WTC11 (cell line): Measurements from ENCODE around the gene TCF7L1. TPM values are rescaled to one million over a fixed set of nuclear protein-coding genes. Genes with fewer than 3 reads are reported as not detected.

Source experiments
- ETV6 ChIP-seq: sonication (generic); formaldehyde crosslinking; IDR thresholded peaks from 2 replicates; pipeline ENCODE4 v1.8.1; 2022; ENCODE audit warnings: mild to moderate bottlenecking, missing genetic modification reagents
- FOXP1 ChIP-seq: sonication (generic); formaldehyde crosslinking; IDR thresholded peaks from 2 replicates; pipeline ENCODE4 v1.8.0; 2022; ENCODE audit warnings: missing genetic modification reagents, mild to moderate bottlenecking, moderate library complexity, borderline replicate concordance
- MYBL2 ChIP-seq: sonication (generic); formaldehyde crosslinking; IDR thresholded peaks from 2 replicates; pipeline ENCODE4 v1.8.1; 2023; ENCODE audit warnings: mild to moderate bottlenecking, moderate library complexity, missing genetic modification reagents
- NFE2L1 ChIP-seq: sonication (generic); formaldehyde crosslinking; IDR thresholded peaks from 2 replicates; pipeline ENCODE4 v1.8.1; 2023; ENCODE audit warnings: missing genetic modification reagents
- NFYB ChIP-seq: sonication (generic); formaldehyde crosslinking; conservative IDR thresholded peaks from 2 replicates; pipeline ENCODE4 v1.8.0; 2022; ENCODE audit warnings: low read depth, missing genetic modification reagents
- TEAD4 ChIP-seq: sonication (generic); formaldehyde crosslinking; IDR thresholded peaks from 2 replicates; pipeline ENCODE4 v1.8.0; 2022; ENCODE audit warnings: mild to moderate bottlenecking, missing genetic modification reagents
- ZNF396 ChIP-seq: fragments of 250-450 bp; sonication (Bioruptor Pico); IDR thresholded peaks from 2 replicates; pipeline ENCODE4 v1.8.0; 2021; ENCODE audit warnings: mild to moderate bottlenecking, moderate library complexity, borderline replicate concordance
- total RNA-seq: library from RNA; stranded (reverse); gene quantifications from 3 replicates; pipeline ENCODE4 v1.2.3, GENCODE V29; 2021
- TF ChIP-seq, protein P1 (sequence below): fragments of 250-450 bp; sonication (Bioruptor Pico); IDR thresholded peaks from 2 replicates; pipeline ENCODE4 v1.9.0; 2021; ENCODE audit warnings: mild to moderate bottlenecking
- TF ChIP-seq, protein P2 (sequence below): fragments of 250-450 bp; sonication (Bioruptor Pico); conservative IDR thresholded peaks from 2 replicates; pipeline ENCODE4 v1.9.0; 2021; ENCODE audit warnings: mild to moderate bottlenecking
- TF ChIP-seq, protein P3 (sequence below): sonication (generic); formaldehyde crosslinking; IDR thresholded peaks from 2 replicates; pipeline ENCODE4 v1.8.0; 2022; ENCODE audit warnings: missing genetic modification reagents
- TF ChIP-seq, protein P4 (sequence below): sonication (generic); formaldehyde crosslinking; IDR thresholded peaks from 2 replicates; pipeline ENCODE4 v1.8.1; 2022; ENCODE audit warnings: low read depth, missing genetic modification reagents, borderline replicate concordance
- TF ChIP-seq, protein P5 (sequence below): sonication (generic); formaldehyde crosslinking; IDR thresholded peaks from 2 replicates; pipeline ENCODE4 v1.8.0; 2023; ENCODE audit warnings: missing genetic modification reagents, mild to moderate bottlenecking, borderline replicate concordance
- TF ChIP-seq, protein P6 (sequence below): fragments of 250-450 bp; sonication (Bioruptor Pico); IDR thresholded peaks from 2 replicates; pipeline ENCODE4 v1.8.0; 2021; ENCODE audit warnings: mild to moderate bottlenecking
- TF ChIP-seq, protein P7 (sequence below): fragments of 200-600 bp; IDR thresholded peaks from 2 replicates; pipeline ENCODE4 v1.8.0; 2022; ENCODE audit warnings: antibody characterized with exemption
- TF ChIP-seq, protein P8 (sequence below): fragments of 250-450 bp; sonication (Bioruptor Pico); IDR thresholded peaks from 2 replicates; pipeline ENCODE4 v1.9.0; 2021; ENCODE audit warnings: mild to moderate bottlenecking, borderline replicate concordance

The TCF7L1 gene
- total RNA-seq, 1 experiment from 2014 or later, result 104 TPM

DNA sequence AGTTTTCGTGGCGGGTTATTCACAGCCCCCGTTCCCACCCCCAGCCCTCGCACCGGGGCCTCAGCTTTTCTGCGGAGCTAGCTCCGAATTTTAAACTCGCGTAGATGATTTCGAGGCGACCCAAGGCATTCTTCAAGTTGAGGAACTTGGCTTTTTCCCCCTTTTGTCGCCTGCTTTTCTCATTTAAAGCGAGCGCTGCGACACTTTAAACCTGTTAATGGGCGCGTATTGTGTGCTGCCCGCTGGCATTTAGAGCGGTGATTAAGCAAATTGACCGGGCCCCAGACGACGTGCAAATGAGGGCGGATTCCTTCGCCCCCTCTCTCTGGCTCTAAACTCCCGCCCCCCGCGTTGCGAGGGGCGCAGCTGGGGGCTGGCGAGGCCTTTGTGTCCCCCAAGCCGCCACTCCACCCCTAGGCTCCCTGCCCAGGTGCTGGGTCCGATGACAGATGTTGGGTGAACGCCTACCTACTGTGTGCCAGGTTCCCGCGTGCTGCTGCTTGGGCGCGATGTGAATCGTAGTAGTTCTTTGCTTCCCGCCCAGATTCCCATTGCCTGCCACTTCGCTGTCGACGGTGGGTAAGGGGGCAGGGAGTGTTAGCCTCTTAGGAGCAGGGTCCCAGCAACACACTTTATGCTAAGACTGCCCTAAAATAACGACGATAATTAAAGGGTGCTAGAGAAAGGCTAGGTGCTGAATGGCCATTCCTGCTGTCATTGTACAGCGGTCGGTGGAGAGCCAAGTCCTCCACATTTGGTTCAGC, 1.9 kb downstream of the TCF7L1 start (continued):
- TF ChIP-seq, protein P1, sequence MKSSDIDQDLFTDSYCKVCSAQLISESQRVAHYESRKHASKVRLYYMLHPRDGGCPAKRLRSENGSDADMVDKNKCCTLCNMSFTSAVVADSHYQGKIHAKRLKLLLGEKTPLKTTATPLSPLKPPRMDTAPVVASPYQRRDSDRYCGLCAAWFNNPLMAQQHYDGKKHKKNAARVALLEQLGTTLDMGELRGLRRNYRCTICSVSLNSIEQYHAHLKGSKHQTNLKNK (CRISPR knock-in tag), result peak; percentile 15; the same call in 1 of the 2 replicates
- TF ChIP-seq NFYB (CRISPR knock-in tag), result no peak
- TF ChIP-seq, protein P2, sequence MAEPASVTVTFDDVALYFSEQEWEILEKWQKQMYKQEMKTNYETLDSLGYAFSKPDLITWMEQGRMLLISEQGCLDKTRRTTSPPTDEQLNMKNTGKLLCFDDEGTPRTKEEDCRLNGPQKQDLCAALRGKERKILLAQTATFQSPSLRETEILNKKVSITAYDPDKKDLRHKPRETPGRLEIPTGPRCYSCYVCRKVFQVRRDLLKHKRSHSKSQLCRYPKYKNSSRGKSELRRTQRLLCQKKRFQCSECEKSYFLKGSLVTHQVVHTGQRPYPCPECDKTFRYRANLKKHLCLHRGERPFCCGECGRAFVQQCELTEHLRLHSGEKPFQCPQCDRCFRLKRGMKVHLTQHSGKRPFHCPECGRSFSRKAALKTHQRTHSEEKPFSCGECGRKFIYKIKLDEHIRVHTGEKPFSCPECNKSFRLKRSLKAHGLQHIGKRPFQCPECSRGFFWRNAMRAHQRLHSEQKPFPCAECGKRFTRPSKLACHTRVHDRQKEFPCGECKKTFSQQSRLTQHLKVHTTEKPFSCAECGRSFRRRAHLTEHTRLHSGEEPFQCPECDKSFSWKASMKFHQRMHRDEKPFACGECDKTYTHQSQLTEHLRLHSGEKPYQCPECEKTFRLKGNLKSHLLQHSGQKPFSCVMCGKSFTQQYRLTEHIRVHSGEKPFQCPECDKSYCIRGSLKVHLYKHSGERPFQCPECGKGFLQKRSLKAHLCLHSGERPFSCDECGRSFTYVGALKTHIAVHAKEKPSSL (CRISPR knock-in tag), result no peak
- TF ChIP-seq, protein P3, sequence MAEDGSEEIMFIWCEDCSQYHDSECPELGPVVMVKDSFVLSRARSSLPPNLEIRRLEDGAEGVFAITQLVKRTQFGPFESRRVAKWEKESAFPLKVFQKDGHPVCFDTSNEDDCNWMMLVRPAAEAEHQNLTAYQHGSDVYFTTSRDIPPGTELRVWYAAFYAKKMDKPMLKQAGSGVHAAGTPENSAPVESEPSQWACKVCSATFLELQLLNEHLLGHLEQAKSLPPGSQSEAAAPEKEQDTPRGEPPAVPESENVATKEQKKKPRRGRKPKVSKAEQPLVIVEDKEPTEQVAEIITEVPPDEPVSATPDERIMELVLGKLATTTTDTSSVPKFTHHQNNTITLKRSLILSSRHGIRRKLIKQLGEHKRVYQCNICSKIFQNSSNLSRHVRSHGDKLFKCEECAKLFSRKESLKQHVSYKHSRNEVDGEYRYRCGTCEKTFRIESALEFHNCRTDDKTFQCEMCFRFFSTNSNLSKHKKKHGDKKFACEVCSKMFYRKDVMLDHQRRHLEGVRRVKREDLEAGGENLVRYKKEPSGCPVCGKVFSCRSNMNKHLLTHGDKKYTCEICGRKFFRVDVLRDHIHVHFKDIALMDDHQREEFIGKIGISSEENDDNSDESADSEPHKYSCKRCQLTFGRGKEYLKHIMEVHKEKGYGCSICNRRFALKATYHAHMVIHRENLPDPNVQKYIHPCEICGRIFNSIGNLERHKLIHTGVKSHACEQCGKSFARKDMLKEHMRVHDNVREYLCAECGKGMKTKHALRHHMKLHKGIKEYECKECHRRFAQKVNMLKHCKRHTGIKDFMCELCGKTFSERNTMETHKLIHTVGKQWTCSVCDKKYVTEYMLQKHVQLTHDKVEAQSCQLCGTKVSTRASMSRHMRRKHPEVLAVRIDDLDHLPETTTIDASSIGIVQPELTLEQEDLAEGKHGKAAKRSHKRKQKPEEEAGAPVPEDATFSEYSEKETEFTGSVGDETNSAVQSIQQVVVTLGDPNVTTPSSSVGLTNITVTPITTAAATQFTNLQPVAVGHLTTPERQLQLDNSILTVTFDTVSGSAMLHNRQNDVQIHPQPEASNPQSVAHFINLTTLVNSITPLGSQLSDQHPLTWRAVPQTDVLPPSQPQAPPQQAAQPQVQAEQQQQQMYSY (CRISPR knock-in tag), result no peak
- TF ChIP-seq, protein P4, sequence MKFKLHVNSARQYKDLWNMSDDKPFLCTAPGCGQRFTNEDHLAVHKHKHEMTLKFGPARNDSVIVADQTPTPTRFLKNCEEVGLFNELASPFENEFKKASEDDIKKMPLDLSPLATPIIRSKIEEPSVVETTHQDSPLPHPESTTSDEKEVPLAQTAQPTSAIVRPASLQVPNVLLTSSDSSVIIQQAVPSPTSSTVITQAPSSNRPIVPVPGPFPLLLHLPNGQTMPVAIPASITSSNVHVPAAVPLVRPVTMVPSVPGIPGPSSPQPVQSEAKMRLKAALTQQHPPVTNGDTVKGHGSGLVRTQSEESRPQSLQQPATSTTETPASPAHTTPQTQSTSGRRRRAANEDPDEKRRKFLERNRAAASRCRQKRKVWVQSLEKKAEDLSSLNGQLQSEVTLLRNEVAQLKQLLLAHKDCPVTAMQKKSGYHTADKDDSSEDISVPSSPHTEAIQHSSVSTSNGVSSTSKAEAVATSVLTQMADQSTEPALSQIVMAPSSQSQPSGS (CRISPR knock-in tag), result no peak
- TF ChIP-seq, protein P5, sequence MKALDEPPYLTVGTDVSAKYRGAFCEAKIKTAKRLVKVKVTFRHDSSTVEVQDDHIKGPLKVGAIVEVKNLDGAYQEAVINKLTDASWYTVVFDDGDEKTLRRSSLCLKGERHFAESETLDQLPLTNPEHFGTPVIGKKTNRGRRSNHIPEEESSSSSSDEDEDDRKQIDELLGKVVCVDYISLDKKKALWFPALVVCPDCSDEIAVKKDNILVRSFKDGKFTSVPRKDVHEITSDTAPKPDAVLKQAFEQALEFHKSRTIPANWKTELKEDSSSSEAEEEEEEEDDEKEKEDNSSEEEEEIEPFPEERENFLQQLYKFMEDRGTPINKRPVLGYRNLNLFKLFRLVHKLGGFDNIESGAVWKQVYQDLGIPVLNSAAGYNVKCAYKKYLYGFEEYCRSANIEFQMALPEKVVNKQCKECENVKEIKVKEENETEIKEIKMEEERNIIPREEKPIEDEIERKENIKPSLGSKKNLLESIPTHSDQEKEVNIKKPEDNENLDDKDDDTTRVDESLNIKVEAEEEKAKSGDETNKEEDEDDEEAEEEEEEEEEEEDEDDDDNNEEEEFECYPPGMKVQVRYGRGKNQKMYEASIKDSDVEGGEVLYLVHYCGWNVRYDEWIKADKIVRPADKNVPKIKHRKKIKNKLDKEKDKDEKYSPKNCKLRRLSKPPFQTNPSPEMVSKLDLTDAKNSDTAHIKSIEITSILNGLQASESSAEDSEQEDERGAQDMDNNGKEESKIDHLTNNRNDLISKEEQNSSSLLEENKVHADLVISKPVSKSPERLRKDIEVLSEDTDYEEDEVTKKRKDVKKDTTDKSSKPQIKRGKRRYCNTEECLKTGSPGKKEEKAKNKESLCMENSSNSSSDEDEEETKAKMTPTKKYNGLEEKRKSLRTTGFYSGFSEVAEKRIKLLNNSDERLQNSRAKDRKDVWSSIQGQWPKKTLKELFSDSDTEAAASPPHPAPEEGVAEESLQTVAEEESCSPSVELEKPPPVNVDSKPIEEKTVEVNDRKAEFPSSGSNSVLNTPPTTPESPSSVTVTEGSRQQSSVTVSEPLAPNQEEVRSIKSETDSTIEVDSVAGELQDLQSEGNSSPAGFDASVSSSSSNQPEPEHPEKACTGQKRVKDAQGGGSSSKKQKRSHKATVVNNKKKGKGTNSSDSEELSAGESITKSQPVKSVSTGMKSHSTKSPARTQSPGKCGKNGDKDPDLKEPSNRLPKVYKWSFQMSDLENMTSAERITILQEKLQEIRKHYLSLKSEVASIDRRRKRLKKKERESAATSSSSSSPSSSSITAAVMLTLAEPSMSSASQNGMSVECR (CRISPR knock-in tag), result no peak
- peak; percentile 71; the same call in 1 of the 2 replicates for TF ChIP-seq FOXP1
- TF ChIP-seq, protein P6, sequence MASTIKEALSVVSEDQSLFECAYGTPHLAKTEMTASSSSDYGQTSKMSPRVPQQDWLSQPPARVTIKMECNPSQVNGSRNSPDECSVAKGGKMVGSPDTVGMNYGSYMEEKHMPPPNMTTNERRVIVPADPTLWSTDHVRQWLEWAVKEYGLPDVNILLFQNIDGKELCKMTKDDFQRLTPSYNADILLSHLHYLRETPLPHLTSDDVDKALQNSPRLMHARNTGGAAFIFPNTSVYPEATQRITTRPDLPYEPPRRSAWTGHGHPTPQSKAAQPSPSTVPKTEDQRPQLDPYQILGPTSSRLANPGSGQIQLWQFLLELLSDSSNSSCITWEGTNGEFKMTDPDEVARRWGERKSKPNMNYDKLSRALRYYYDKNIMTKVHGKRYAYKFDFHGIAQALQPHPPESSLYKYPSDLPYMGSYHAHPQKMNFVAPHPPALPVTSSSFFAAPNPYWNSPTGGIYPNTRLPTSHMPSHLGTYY (CRISPR knock-in tag), result no peak
- TF ChIP-seq NFE2L1, result 0 out of 2 replicates have a peak, but pooled peaks have one; percentile 42
- TF ChIP-seq TEAD4 (CRISPR knock-in tag), result no peak; the same call in 1 of the 2 replicates
- 0 out of 2 replicates have a peak, but pooled peaks have one; percentile 64 for TF ChIP-seq ETV6 (CRISPR knock-in tag)
- TF ChIP-seq, protein P7, sequence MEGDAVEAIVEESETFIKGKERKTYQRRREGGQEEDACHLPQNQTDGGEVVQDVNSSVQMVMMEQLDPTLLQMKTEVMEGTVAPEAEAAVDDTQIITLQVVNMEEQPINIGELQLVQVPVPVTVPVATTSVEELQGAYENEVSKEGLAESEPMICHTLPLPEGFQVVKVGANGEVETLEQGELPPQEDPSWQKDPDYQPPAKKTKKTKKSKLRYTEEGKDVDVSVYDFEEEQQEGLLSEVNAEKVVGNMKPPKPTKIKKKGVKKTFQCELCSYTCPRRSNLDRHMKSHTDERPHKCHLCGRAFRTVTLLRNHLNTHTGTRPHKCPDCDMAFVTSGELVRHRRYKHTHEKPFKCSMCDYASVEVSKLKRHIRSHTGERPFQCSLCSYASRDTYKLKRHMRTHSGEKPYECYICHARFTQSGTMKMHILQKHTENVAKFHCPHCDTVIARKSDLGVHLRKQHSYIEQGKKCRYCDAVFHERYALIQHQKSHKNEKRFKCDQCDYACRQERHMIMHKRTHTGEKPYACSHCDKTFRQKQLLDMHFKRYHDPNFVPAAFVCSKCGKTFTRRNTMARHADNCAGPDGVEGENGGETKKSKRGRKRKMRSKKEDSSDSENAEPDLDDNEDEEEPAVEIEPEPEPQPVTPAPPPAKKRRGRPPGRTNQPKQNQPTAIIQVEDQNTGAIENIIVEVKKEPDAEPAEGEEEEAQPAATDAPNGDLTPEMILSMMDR, result no peak
- TF ChIP-seq MYBL2, result no peak; the same call in 1 of the 2 replicates
- no peak for TF ChIP-seq ZNF396 (CRISPR knock-in tag)
- TF ChIP-seq, protein P8, sequence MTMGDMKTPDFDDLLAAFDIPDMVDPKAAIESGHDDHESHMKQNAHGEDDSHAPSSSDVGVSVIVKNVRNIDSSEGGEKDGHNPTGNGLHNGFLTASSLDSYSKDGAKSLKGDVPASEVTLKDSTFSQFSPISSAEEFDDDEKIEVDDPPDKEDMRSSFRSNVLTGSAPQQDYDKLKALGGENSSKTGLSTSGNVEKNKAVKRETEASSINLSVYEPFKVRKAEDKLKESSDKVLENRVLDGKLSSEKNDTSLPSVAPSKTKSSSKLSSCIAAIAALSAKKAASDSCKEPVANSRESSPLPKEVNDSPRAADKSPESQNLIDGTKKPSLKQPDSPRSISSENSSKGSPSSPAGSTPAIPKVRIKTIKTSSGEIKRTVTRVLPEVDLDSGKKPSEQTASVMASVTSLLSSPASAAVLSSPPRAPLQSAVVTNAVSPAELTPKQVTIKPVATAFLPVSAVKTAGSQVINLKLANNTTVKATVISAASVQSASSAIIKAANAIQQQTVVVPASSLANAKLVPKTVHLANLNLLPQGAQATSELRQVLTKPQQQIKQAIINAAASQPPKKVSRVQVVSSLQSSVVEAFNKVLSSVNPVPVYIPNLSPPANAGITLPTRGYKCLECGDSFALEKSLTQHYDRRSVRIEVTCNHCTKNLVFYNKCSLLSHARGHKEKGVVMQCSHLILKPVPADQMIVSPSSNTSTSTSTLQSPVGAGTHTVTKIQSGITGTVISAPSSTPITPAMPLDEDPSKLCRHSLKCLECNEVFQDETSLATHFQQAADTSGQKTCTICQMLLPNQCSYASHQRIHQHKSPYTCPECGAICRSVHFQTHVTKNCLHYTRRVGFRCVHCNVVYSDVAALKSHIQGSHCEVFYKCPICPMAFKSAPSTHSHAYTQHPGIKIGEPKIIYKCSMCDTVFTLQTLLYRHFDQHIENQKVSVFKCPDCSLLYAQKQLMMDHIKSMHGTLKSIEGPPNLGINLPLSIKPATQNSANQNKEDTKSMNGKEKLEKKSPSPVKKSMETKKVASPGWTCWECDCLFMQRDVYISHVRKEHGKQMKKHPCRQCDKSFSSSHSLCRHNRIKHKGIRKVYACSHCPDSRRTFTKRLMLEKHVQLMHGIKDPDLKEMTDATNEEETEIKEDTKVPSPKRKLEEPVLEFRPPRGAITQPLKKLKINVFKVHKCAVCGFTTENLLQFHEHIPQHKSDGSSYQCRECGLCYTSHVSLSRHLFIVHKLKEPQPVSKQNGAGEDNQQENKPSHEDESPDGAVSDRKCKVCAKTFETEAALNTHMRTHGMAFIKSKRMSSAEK, result no peak
